Spleen (tissue), 11 donors: Measurements from ENCODE around the gene ARHGAP28. TPM values are rescaled to one million over a fixed set of nuclear protein-coding genes. Genes with fewer than 3 reads are reported as not detected.
A peak's percentile ranks its signal among the peaks of the same experiment; 100 is the strongest.

Experiments used
- DNase-seq: peaks from one replicate; pipeline ENCODE4 v3.0.0-alpha.2; 2020
- H3K27ac ChIP-seq, 8 donors: fragments of 200-600 bp; sonication (generic) in 7 of 8; 1 replicate in 4 of 8; 2 replicates in 4 of 8; pipeline versions ENCODE4 v1.5.0 to v1.8.0; 2016 to 2021; ENCODE audit warnings: inconsistent platforms in 4 of 8, mild to moderate bottlenecking in 4 of 8, moderate library complexity in 1 of 8
- H3K27me3 ChIP-seq, 7 donors: fragments of 200-600 bp; sonication (generic) in 6 of 7; replicated peaks in 1 of 7; 1 replicate in 4 of 7; 2 replicates in 3 of 7; pipeline versions ENCODE4 v1.5.0 to v1.8.0; 2016 to 2021; ENCODE audit warnings: inconsistent platforms in 3 of 7, mild to moderate bottlenecking in 1 of 7
- H3K36me3 ChIP-seq, 6 donors: fragments of 200-600 bp; sonication (generic) in 5 of 6; 1 replicate in 4 of 6; 2 replicates in 2 of 6; pipeline versions ENCODE4 v1.5.0 to v1.8.0; 2016 to 2021; ENCODE audit warnings: inconsistent platforms in 2 of 6
- H3K4me1 ChIP-seq, 6 donors: fragments of 200-600 bp; sonication (generic) in 5 of 6; 1 replicate in 3 of 6; 2 replicates in 3 of 6; pipeline versions ENCODE4 v1.5.0 to v1.8.0; 2016 to 2021; ENCODE audit warnings: inconsistent platforms in 3 of 6
- H3K4me3 ChIP-seq, 8 donors: fragments of 200-600 bp; sonication (generic) in 7 of 8; 1 replicate in 4 of 8; 2 replicates in 4 of 8; pipeline versions ENCODE4 v1.5.0 to v1.8.0; 2016 to 2021; ENCODE audit warnings: inconsistent platforms in 4 of 8, mild to moderate bottlenecking in 4 of 8, moderate library complexity in 2 of 8
- H3K9me3 ChIP-seq, 8 donors: fragments of 200-600 bp; sonication (generic) in 7 of 8; 1 replicate in 4 of 8; 2 replicates in 4 of 8; pipeline versions ENCODE4 v1.5.0 to v1.8.0; 2016 to 2021; ENCODE audit warnings: inconsistent platforms in 4 of 8
- POLR2A ChIP-seq, 3 donors: fragments of 450-650 bp; IDR thresholded peaks; one replicate each; pipeline ENCODE4 v1.5.1; 2017; ENCODE audit warnings: antibody characterized with exemption in 3 of 3, mild to moderate bottlenecking in 1 of 3
- POLR2AphosphoS5 ChIP-seq, 3 donors: sonication (generic); formaldehyde crosslinking; IDR thresholded peaks; one replicate each; pipeline ENCODE4 v1.5.1; 2017; ENCODE audit warnings: antibody characterized with exemption in 3 of 3
- WGBS, 5 donors: extraction: QIAGEN DNeasy Blood & Tissue Kit in 3 of 5; methylation state at CpG; one replicate each; pipeline versions ENCODE4 v1.1.5 to v1.1.7; 2013 to 2018; 5-methylcytosine and 5-hydroxymethylcytosine counted together
- intact Hi-C: fragments of 100-400 bp; cut with DNase I; formaldehyde crosslinking; loops from one replicate; pipeline ENCODE4 v1.15.0; 2023; ENCODE audit warnings: low total_unique reads
- polyA plus RNA-seq, 3 donors: library from polyadenylated mRNA; stranded (reverse); fragments of 200-250 nt; gene quantifications; one replicate each; pipeline ENCODE4 v1.2.1, GENCODE V29; 2013
- total RNA-seq, 7 donors: library from RNA; depleted of rRNA in 3 of 7; stranded (reverse); fragments of >200 nt in 3 of 7; fragmentation: NEBNext Ultra II Directional in 4 of 7; extraction: Animal tissue kit (Norgen Biotek cat#: 25700) in 4 of 7; gene quantifications; one replicate each; pipeline versions ENCODE4 v1.1.0 to v1.2.1, GENCODE V29; 2016 to 2021
- TF ChIP-seq, protein P1 (sequence below), 11 experiments: fragments of 200-600 bp in 7 of 11; fragments of 450-650 bp in 4 of 11; sonication (generic) in 4 of 11; IDR thresholded peaks in 8 of 11; conservative IDR thresholded peaks in 3 of 11; 1 replicate in 7 of 11; 2 replicates in 4 of 11; pipeline versions ENCODE4 v1.4.0 to v1.8.0; 2016 to 2021; ENCODE audit warnings: antibody characterized with exemption in 11 of 11, inconsistent platforms in 4 of 11, mild to moderate bottlenecking in 1 of 11
- donor health status: healthy with polysubstance abuse.
- donor health status: DM: no; HTN: no; CAD: no; lungs with moderate emphysema.
- donor health status: DM: no; HTN: no; CAD: no.
- donor health status: Bipolar disorder and iron deficiency.
- donor health status: healthy.
- donor health status: DM: no; HTN: no; CAD: no.
- donor health status: DM: yes; HTN: yes; CAD: no.

Gene ARHGAP28
- total and polyA plus RNA-seq, 10 donors = 1.9 to 78.3 (median 30.3) TPM

DNA sequence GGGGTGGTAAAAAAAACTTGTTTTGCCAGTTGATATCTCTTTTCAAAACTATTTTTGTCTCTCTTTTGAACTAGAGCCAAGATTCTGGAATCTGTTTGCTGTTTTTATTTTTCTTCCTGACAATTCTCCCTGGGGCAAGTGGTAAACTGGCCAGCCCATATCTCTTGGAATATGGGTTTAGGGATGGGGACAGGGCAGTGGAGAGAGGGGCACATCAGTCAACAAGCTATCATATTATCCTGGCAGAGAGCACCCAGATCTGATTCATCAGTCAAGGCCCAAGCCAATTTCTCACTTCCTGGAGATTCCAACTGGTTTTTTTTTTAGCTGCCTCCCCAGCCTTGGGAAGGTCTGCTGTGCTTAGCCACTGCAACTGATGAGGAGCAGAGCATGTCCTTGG lies 52.3 kb downstream of the ARHGAP28 start:
- Histone ChIP-seq H3K27ac (peak overlapping the region in 7 of 8 donors; percentile 59 to 73 (median 67)), H3K27me3 (no peaks in the 10 kb centered on the region), H3K36me3 (no peaks in the 10 kb centered on the region), H3K4me3 (no peak overlapping the region), H3K4me1 (peaks cover 0 to 23% (median 8%) of the 10 kb centered on the region in 6 donors), H3K9me3 (peaks cover 0 to 3% (median 0%) of the 10 kb centered on the region in 8 donors)
- intact Hi-C loops = no loop called here
- no peak for DNase-seq
- TF ChIP-seq POLR2AphosphoS5 (IDR thresholded peaks at IDR 0.05) (no peak), POLR2A (IDR thresholded peaks at IDR 0.05) (no peak)
- TF ChIP-seq, protein P1, sequence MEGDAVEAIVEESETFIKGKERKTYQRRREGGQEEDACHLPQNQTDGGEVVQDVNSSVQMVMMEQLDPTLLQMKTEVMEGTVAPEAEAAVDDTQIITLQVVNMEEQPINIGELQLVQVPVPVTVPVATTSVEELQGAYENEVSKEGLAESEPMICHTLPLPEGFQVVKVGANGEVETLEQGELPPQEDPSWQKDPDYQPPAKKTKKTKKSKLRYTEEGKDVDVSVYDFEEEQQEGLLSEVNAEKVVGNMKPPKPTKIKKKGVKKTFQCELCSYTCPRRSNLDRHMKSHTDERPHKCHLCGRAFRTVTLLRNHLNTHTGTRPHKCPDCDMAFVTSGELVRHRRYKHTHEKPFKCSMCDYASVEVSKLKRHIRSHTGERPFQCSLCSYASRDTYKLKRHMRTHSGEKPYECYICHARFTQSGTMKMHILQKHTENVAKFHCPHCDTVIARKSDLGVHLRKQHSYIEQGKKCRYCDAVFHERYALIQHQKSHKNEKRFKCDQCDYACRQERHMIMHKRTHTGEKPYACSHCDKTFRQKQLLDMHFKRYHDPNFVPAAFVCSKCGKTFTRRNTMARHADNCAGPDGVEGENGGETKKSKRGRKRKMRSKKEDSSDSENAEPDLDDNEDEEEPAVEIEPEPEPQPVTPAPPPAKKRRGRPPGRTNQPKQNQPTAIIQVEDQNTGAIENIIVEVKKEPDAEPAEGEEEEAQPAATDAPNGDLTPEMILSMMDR (IDR thresholded peaks at IDR 0.05 in 8 of 11, conservative IDR thresholded peaks at IDR 0.05 in 3 of 11) = no peak

DNA sequence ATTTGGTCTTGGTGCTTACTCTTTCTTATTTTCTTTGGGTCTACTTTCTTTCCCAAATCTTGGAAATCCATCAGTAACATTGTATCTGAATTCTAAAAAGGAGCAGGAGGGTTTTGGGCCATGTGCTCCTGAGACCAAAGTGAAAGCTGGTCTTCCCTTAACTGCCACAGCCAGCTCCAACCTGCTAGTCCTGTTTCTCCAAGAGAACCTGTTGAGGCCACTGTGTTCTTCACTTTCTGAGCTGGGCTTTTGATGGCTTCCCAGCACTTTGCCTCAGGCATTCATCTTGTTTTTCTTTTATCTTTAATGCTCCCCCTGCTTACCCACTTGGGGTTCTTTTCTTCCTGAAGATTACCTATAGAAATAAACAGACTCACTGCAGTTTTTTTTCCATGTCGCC lies 53.3 kb downstream of the ARHGAP28 start:
- peaks cover 0 to 4% (median 0%) of the 10 kb centered on the region in 8 donors for H3K9me3 ChIP-seq
- H3K4me1 ChIP-seq = peaks cover 0 to 23% (median 8%) of the 10 kb centered on the region in 6 donors
- no peak overlapping the region for H3K4me3 ChIP-seq
- DNase-seq = no peak
- intact Hi-C loops = no loop called here
- H3K36me3 ChIP-seq = no peaks in the 10 kb centered on the region
- TF ChIP-seq, protein P1 (IDR thresholded peaks at IDR 0.05 in 8 of 11, conservative IDR thresholded peaks at IDR 0.05 in 3 of 11) = no peak
- TF ChIP-seq POLR2AphosphoS5 (IDR thresholded peaks at IDR 0.05) = no peak
- WGBS, 5 donors = 90 to 100% (median 94%) methylated on average over 1 of the region's 1 CpG
- H3K27me3 ChIP-seq = no peaks in the 10 kb centered on the region
- peak overlapping the region in 2 of 8 donors; percentile 1 to 25 for H3K27ac ChIP-seq

DNA sequence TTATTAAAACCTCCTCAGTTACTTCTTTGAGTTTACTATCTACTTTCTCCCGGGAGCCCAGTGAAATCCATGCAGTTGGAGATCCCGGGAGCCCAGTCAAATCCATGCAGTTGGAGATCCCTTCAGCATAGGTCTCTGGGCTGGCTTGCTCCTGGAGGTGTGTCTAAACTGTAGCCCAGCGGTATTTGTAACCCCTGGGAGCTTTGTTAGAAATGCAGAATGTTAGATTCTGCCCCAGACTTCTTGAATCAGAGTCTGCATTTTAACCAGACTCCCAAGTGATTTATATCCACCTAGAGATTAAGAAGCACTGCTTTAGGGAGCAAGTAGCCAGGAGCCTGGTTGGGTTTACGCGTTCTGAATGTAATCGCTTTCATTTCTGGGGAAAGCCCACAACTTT lies 54.5 kb downstream of the ARHGAP28 start:
- no peak overlapping the region for H3K4me3 ChIP-seq
- H3K27me3 ChIP-seq = no peaks in the 10 kb centered on the region
- TF ChIP-seq POLR2A (IDR thresholded peaks at IDR 0.05) (no peak), POLR2AphosphoS5 (IDR thresholded peaks at IDR 0.05) (no peak)
- TF ChIP-seq, protein P1 (IDR thresholded peaks at IDR 0.05 in 8 of 11, conservative IDR thresholded peaks at IDR 0.05 in 3 of 11) = no peak
- 76 to 90% (median 84%) methylated on average over 6 of the region's 6 CpGs for WGBS, 5 donors
- H3K9me3 ChIP-seq = peaks cover 0 to 13% (median 0%) of the 10 kb centered on the region in 8 donors
- peaks cover 0 to 23% (median 8%) of the 10 kb centered on the region in 6 donors for H3K4me1 ChIP-seq
- H3K36me3 ChIP-seq = no peaks in the 10 kb centered on the region
- H3K27ac ChIP-seq = no peak overlapping the region
- intact Hi-C loops = no loop called here
- no peak for DNase-seq

DNA sequence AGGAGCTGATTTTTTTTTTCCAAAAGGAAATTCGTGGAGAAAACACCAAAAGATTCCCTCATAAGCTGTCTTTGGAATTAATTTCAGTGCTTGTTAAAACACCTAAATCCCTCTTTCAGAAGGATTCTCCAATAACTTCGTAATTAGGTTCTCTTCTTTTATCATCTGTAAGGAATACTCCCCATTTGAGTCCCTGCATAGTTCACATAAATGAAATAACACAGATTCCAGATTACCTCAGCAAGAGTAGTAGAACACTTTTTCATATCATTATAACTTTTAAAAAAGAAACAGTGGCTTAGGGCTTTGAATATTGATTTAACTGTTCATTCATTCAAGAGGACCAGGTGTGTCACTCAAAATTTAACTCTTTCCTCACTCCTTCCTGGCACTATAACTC lies 55.5 kb downstream of the ARHGAP28 start:
- no peak for DNase-seq
- H3K36me3 ChIP-seq = no peaks in the 10 kb centered on the region
- intact Hi-C loops = no loop called here
- H3K9me3 ChIP-seq = peaks cover 0 to 14% (median 0%) of the 10 kb centered on the region in 8 donors
- H3K27ac ChIP-seq = no peak overlapping the region
- WGBS, 5 donors = 35 to 57% (median 48%) methylated on average over 2 of the region's 2 CpGs
- no peaks in the 10 kb centered on the region for H3K27me3 ChIP-seq
- no peak for TF ChIP-seq POLR2A (IDR thresholded peaks at IDR 0.05)
- TF ChIP-seq, protein P1 (IDR thresholded peaks at IDR 0.05 in 8 of 11, conservative IDR thresholded peaks at IDR 0.05 in 3 of 11) = no peak
- H3K4me3 ChIP-seq = no peak overlapping the region
- H3K4me1 ChIP-seq = peaks cover 0 to 21% (median 8%) of the 10 kb centered on the region in 6 donors
